Dermis microvascular lymphatic vessel endothelial cell (primary cell): ENCODE data around the gene MTERF1. TPM values are rescaled to one million over a fixed set of nuclear protein-coding genes. Genes with fewer than 3 reads are reported as not detected.

Source experiments
- DNase-seq, 2 donors: peaks; one replicate each; pipeline versions ENCODE4 v3.0.0 to v3.0.0-alpha.2; 2010; ENCODE audit warnings: low read depth in 2 of 2
- total RNA-seq: library from RNA; depleted of rRNA; stranded (reverse); fragments of >200 nt; gene quantifications from 2 replicates; pipeline ENCODE4 v1.2.1, GENCODE V29; 2014

Gene MTERF1
- total RNA-seq, 1 donor from 2014 or later: 5.4 TPM

DNA sequence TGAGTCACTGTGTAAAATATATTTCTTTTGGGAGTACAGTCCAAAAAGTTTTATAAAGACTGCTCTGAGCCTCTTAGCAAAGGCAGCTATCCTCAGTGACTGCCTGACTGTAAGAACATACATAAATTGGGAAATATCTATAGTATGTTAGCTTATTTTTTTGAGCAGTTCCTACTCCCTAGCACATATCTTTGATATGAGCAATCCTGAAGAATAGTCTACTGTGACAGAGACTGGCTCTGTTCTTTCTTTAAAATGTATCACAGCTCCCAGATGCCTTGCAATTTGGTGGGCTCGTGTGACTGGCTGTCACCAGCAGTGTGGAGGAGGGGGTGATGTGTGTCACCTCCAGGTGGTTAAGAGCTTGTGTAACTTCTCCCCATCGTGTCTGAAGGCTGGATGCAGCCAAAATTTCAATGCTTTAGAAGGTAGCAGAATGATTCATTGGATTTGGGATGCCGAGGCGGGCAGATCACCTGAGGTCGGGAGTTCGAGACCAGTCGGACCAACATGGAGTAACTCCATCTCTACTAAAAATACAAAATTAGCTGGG, 47.9 kb downstream of the MTERF1 start:
- no peak for DNase-seq

DNA sequence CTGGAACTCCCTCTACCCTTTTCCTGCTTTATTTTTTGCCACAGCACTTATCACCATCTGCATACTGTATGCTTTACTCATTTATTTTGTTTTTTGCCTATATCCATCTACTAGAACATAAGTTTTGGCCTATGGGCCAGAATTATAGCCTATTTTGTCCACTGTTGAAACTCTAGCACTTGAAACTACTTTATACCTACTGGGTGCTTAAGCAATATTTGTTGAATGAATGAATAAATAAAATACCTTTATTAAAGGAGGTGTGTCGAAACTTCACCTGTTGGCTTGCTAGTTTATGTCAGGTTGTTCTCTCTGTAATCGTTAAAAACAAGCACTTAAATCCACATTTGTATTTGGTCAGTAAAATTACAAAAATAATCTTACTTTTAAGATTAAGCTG, 53.3 kb downstream of the MTERF1 start:
- no peak for DNase-seq

DNA sequence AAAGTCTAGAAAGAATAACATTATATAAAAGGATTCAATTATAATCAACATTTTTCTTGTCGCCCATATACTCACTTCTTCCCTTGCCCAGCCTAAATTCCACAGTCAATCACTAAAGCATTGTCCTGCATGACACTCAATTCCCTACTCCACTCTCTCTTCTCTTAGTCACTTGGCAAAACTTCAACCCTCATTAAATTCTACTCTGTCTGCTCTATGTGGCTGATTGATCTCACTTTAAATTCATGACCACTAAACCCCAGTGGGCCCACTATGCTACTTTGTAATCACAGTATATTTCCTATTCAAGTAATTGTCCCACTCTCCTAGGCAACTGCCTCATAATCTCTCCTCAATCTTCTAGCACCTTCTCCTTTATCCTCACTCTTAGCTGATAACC, 54.1 kb downstream of the MTERF1 start:
- DNase-seq: no peak

DNA sequence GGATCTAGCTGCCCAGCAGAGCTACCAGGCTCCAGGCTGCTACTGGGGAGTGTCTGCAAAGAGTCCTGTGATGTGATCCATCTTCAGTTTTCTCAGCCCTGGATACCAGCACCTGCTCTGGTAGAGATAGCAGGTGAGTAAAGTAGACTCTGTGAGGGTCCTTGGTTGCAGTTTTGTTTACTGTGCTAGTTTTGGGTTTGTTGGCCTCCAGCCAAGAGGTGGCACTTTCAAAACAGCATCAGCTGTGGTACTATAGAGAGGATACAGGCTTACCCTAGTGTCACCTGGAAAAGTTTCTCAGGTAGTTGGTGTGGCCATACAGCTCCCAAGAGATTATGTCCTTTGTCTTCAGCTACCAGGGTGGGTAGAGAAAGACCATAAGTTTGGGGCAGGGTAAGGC, 56.3 kb downstream of the MTERF1 start:
- no peak for DNase-seq

Other genes with a start within 250 kb of the MTERF1 start
- gene AKAP9, start 60.2 kb upstream of the MTERF1 start, total RNA-seq: 25.2 and 25.9 TPM in 2 replicates